Measurements from ENCODE around the gene IFI27L1.

DNA sequence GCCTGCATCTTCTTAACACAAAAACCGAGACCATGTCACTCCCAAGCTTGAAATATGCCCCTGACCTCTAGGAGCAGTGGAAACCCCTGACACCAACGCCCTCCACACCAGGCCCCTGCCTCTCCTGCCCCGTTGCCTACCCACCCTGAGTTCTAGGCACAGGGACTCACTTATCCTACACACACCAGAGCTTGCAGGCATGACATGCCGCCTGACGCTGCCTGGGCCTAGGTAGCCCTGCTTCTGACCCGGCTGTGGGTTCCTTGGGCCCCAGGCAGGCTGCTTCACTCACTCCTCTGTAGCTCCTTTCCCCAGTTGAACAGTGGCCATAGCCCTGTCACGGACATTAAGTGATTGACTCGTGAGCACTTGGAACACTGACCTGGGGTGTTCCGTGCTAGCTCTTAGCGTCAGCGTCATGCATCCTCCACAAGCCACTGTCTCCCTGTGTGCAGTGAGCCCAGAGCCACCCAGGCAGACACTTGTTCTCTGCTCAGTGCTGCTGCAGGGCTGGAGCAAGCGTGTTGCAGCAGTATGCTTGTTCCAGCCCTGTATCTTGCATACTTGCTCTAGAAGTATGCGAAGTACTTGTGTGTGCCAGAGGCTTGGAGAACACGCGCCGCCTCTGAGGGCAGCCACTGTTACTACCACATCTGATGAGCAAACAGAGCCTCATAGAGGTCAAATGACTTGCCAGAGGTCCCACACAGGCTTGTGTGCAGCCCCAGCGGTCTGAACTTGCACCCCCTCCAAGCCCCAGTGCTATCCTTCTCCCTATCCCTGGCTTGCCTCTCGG lies 39.4 kb upstream of the IFI27L1 start:
- TF ChIP-seq, protein P1, sequence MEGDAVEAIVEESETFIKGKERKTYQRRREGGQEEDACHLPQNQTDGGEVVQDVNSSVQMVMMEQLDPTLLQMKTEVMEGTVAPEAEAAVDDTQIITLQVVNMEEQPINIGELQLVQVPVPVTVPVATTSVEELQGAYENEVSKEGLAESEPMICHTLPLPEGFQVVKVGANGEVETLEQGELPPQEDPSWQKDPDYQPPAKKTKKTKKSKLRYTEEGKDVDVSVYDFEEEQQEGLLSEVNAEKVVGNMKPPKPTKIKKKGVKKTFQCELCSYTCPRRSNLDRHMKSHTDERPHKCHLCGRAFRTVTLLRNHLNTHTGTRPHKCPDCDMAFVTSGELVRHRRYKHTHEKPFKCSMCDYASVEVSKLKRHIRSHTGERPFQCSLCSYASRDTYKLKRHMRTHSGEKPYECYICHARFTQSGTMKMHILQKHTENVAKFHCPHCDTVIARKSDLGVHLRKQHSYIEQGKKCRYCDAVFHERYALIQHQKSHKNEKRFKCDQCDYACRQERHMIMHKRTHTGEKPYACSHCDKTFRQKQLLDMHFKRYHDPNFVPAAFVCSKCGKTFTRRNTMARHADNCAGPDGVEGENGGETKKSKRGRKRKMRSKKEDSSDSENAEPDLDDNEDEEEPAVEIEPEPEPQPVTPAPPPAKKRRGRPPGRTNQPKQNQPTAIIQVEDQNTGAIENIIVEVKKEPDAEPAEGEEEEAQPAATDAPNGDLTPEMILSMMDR (IDR thresholded peaks at IDR 0.05): no peak
- TF ChIP-seq POLR2A (IDR thresholded peaks at IDR 0.05): no peak

All from lower leg skin (tissue), 3 donors.